ENCODE data around the gene TESK1.

GRCh38 chr9:35562895-35563780 is 41.9 kb upstream of the TESK1 start:
- no peak for TF ChIP-seq RAD21 (IDR thresholded peaks at IDR 0.05; ENCODE audit: low read depth)
- no peak for TF ChIP-seq TCF12 (IDR thresholded peaks at IDR 0.05; ENCODE audit: low read depth)
- no peak for TF ChIP-seq USF1 (IDR thresholded peaks at IDR 0.05)
- TF ChIP-seq EP300 (IDR thresholded peaks at IDR 0.05; ENCODE audit: borderline replicate concordance): no peak
- no peak for TF ChIP-seq EGR1 (IDR thresholded peaks at IDR 0.05)
- TF ChIP-seq FOXM1 (IDR thresholded peaks at IDR 0.05; ENCODE audit: borderline replicate concordance, low read depth): no peak
- no peak for TF ChIP-seq MAX (IDR thresholded peaks at IDR 0.05)
- TF ChIP-seq REST (IDR thresholded peaks at IDR 0.05; ENCODE audit: low read depth): no peak
- no peak for TF ChIP-seq CEBPB (IDR thresholded peaks at IDR 0.05)
- no peak for TF ChIP-seq TEAD4 (IDR thresholded peaks at IDR 0.05)
- TF ChIP-seq TAF1 (IDR thresholded peaks at IDR 0.05; ENCODE audit: low read depth): no peak
